Adrenal gland (tissue), 12 donors: ENCODE measurements around the gene STK32C. TPM values are rescaled to one million over a fixed set of nuclear protein-coding genes. Genes with fewer than 3 reads are reported as not detected.

ENCODE experiments used
- DNase-seq, 7 donors: peaks; one replicate each; pipeline ENCODE4 v3.0.0-alpha.2; 2019 to 2020
- H3K27ac ChIP-seq, 5 donors: fragments of 200-600 bp; sonication (generic) in 4 of 5; 1 replicate in 3 of 5; 2 replicates in 2 of 5; pipeline versions ENCODE4 v1.5.1 to v1.8.0; 2016 to 2020; ENCODE audit warnings: mild to moderate bottlenecking in 1 of 5
- H3K27me3 ChIP-seq: fragments of 200-600 bp; 2 replicates; pipeline ENCODE4 v1.8.0; 2021
- H3K36me3 ChIP-seq, 2 donors: fragments of 200-600 bp; replicated peaks in 1 of 2; 1 replicate in 1 of 2; 2 replicates in 1 of 2; pipeline versions ENCODE4 v1.5.1 to v1.8.0; 2018 to 2022
- H3K4me1 ChIP-seq, 2 donors: fragments of 200-600 bp; replicated peaks in 1 of 2; 1 replicate in 1 of 2; 2 replicates in 1 of 2; pipeline versions ENCODE4 v1.5.1 to v1.8.0; 2018 to 2021
- H3K4me3 ChIP-seq, 4 donors: fragments of 200-600 bp; sonication (generic) in 3 of 4; one replicate each; pipeline ENCODE4 v1.5.1; 2016 to 2018
- H3K9me3 ChIP-seq, 3 donors: fragments of 200-600 bp; sonication (generic) in 1 of 3; replicated peaks in 1 of 3; 1 replicate in 2 of 3; 2 replicates in 1 of 3; pipeline versions ENCODE4 v1.5.1 to v1.8.0; 2016 to 2021
- POLR2A ChIP-seq, 2 donors: fragments of 450-650 bp; IDR thresholded peaks; one replicate each; pipeline ENCODE4 v1.6.1; 2017; ENCODE audit warnings: antibody characterized with exemption in 2 of 2, mild to moderate bottlenecking in 2 of 2, moderate library complexity in 1 of 2
- WGBS, 4 donors: extraction: QIAGEN DNeasy Blood & Tissue Kit in 2 of 4; methylation state at CpG; one replicate each; pipeline versions ENCODE4 v1.1.5 to v1.1.7; 2013 to 2017; 5-methylcytosine and 5-hydroxymethylcytosine counted together
- intact Hi-C, 2 donors: fragments of 100-400 bp; cut with DNase I; formaldehyde crosslinking; loops; one replicate each; pipeline versions ENCODE4 v1.14.1 to v1.15.0; 2022 to 2023
- polyA plus RNA-seq, 3 donors: library from polyadenylated mRNA; stranded (reverse); fragments of 200-250 nt in 2 of 3; fragments of 350-450 nt in 1 of 3; fragmentation: Illumina TruSeq in 1 of 3; extraction: RNeasy Lipid Tissue Mini Kit (QIAGEN cat#74804) in 1 of 3; gene quantifications; one replicate each; pipeline ENCODE4 v1.2.3, GENCODE V29; 2013 to 2014
- total RNA-seq, 9 donors: library from RNA; depleted of rRNA in 4 of 9; stranded (reverse); fragments of >200 nt in 4 of 9; fragments of 120-200 nt in 1 of 9; fragmentation: NEBNext Ultra II Directional in 1 of 9; extraction: Animal tissue kit (Norgen Biotek cat#: 25700) in 1 of 9; gene quantifications; one replicate each; pipeline versions ENCODE4 v1.1.0 to v1.2.4, GENCODE V29; 2013 to 2023
- TF ChIP-seq, protein P1 (sequence below), 6 experiments: fragments of 450-650 bp in 4 of 6; fragments of 200-600 bp in 2 of 6; sonication (generic) in 1 of 6; IDR thresholded peaks; 1 replicate in 5 of 6; 2 replicates in 1 of 6; pipeline versions ENCODE4 v1.5.1 to v1.8.0; 2016 to 2021; ENCODE audit warnings: antibody characterized with exemption in 6 of 6, mild to moderate bottlenecking in 2 of 6, moderate library complexity in 1 of 6
- donor health status: healthy with polysubstance abuse.
- donor health status: Bipolar disorder and iron deficiency.
- donor health status: DM: yes; HTN: yes; CAD: no.
- donor health status: DM: no; HTN: no; CAD: no.
- donor health status: DM: no; HTN: no; CAD: no.
- donor health status: DM: yes; HTN: yes; CAD: no.

Gene STK32C
- total and polyA plus RNA-seq, 12 donors = 2.8 to 36.5 (median 15.9) TPM

DNA sequence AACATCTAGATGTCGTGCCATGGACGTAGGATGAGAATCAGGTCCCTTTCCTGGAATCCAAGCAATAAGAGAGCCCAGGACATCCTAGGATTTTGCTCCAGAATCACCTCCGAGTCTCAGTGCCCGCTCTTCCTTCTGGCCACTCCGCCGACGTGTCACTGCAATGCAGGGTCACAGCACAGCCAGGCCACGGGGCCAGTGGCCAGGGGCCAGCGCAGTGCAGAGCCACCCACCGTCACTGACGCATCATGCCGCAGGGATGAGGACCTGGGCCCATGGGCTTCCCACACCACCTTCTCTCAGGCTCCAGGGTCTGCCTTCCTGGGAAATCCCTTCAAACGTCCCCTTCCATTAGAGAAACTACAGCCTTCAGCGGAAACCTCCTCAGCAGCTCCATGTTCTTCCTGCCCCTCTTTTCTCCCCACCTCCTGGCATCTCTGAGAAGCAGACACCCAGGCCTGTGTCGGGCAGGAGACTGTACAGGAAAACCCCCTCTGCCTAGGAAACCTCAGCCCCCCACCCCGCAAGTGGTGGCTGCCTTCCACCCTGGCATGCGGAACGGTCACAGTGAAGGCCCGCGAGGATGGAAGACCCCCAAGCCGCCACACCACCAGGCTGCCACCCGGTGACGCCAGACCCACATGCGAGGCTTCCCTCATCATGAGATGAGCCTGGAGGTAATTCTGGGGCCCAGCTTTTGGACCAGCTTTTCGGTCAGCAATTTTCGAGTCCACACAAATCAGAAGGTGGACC lies 32.1 kb downstream of the STK32C start:
- Histone ChIP-seq H3K27me3 (no peaks in the 10 kb centered on the region), H3K4me1 (no peaks in the 10 kb centered on the region), H3K27ac (no peak overlapping the region), H3K36me3 (no peaks in the 10 kb centered on the region), H3K4me3 (no peak overlapping the region), H3K9me3 (no peaks in the 10 kb centered on the region)
- TF ChIP-seq, protein P1, sequence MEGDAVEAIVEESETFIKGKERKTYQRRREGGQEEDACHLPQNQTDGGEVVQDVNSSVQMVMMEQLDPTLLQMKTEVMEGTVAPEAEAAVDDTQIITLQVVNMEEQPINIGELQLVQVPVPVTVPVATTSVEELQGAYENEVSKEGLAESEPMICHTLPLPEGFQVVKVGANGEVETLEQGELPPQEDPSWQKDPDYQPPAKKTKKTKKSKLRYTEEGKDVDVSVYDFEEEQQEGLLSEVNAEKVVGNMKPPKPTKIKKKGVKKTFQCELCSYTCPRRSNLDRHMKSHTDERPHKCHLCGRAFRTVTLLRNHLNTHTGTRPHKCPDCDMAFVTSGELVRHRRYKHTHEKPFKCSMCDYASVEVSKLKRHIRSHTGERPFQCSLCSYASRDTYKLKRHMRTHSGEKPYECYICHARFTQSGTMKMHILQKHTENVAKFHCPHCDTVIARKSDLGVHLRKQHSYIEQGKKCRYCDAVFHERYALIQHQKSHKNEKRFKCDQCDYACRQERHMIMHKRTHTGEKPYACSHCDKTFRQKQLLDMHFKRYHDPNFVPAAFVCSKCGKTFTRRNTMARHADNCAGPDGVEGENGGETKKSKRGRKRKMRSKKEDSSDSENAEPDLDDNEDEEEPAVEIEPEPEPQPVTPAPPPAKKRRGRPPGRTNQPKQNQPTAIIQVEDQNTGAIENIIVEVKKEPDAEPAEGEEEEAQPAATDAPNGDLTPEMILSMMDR (IDR thresholded peaks at IDR 0.05) = no peak
- 92 to 97% (median 94%) methylated on average over 22 to 26 of the region's 26 CpGs for WGBS, 4 donors
- DNase-seq = no peak
- intact Hi-C loops = no loop called here

DNA sequence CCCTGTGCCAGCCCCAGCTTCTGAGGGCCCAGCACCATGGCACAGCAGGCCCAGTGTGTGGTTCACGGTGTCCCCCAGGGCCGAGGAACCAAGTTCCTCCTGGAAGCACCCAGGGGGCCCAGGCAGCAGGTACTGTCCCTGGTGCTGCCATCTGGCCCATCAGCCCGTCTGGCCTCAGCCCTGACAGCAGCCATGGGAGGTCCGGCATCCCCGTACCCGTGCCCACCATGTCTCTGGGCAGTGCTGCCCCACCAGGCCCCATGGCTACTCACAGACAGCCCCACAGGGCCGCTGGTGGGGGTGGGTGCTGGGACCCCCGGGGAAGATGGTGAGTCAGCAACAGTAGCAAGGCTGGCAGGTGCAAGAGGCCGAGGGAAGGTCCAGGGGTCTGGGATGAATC lies 32.8 kb downstream of the STK32C start:
- TF ChIP-seq POLR2A (IDR thresholded peaks at IDR 0.05) = no peak
- TF ChIP-seq, protein P1 (IDR thresholded peaks at IDR 0.05) = no peak
- no peaks in the 10 kb centered on the region for H3K36me3 ChIP-seq
- DNase-seq = no peak
- WGBS, 4 donors = 85 to 91% (median 89%) methylated on average over 3 to 9 of the region's 9 CpGs; no CpG with 5 or more reads in 1 of the 4 donors
- intact Hi-C loops = no loop called here
- H3K4me1 ChIP-seq = no peaks in the 10 kb centered on the region
- H3K27ac ChIP-seq = no peak overlapping the region
- H3K27me3 ChIP-seq = no peaks in the 10 kb centered on the region
- H3K4me3 ChIP-seq = no peak overlapping the region
- H3K9me3 ChIP-seq = no peaks in the 10 kb centered on the region

DNA sequence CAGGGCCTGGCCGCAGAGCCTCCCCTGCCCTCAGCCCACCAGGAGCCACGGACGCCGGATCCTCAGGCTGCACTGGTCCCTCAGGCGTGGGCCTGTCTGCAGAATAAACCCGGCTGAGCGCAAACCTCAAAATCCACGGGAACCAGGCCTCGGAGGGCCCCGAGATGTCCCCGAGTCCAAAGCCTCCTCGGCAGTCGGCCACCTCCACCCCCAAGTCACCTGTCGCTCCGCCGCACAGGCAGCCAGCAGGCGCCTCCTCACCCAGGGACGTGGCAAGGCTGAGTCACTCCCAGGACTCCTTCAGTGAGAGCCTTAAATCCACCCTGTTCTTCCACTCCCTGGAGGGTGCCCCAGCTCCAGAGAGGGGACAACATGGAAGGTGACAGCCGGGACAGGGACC lies 33.2 kb downstream of the STK32C start:
- Histone ChIP-seq H3K36me3 (no peaks in the 10 kb centered on the region), H3K4me1 (no peaks in the 10 kb centered on the region), H3K9me3 (no peaks in the 10 kb centered on the region), H3K4me3 (no peak overlapping the region), H3K27ac (no peak overlapping the region), H3K27me3 (no peaks in the 10 kb centered on the region)
- TF ChIP-seq, protein P1 (IDR thresholded peaks at IDR 0.05) = no peak
- TF ChIP-seq POLR2A (IDR thresholded peaks at IDR 0.05) = no peak
- 95 to 100% (median 97%) methylated on average over 1 to 19 of the region's 19 CpGs for WGBS, 4 donors
- intact Hi-C loops = no loop called here
- DNase-seq = no peak

DNA sequence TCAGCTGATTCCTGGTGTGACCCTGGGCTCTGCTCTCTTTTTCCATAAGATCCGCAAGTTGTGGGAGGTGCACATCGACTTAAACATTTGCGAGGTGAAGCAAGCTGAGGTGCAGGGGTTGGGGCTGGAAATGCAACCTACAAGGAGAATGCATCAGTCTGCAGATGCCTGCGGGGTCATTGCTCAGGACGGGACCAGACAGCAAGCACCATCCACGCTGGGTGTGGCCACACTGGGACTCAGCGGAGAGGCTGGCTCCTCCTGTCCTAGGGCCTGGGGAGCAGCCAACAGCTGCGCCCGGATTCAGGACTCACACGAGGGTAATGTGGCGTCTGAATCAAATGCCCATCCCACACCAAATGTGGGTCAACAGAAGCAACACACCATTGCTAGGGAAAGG lies 33.8 kb downstream of the STK32C start:
- 89 to 94% (median 93%) methylated on average over 6 to 11 of the region's 11 CpGs for WGBS, 4 donors
- no peaks in the 10 kb centered on the region for H3K9me3 ChIP-seq
- H3K36me3 ChIP-seq = no peaks in the 10 kb centered on the region
- no peaks in the 10 kb centered on the region for H3K27me3 ChIP-seq
- no peaks in the 10 kb centered on the region for H3K4me1 ChIP-seq
- no peak overlapping the region for H3K27ac ChIP-seq
- no peak overlapping the region for H3K4me3 ChIP-seq
- TF ChIP-seq, protein P1 (IDR thresholded peaks at IDR 0.05) = no peak
- TF ChIP-seq POLR2A (IDR thresholded peaks at IDR 0.05) = no peak
- no peak for DNase-seq
- intact Hi-C loops = no loop called here
